Upper lobe of right lung (tissue), 1 donor: ENCODE results near the gene VTCN1. TPM values are rescaled to one million over a fixed set of nuclear protein-coding genes. Genes with fewer than 3 reads are reported as not detected.

Experiments used
- ATAC-seq: fragments of 200-7000 bp; cut with Tn5 transposase; one replicate; pipeline ENCODE4 v1.9.1; 2020; ENCODE audit warnings: mild to moderate bottlenecking, moderate library complexity
- DNase-seq: peaks from one replicate; pipeline ENCODE4 v3.0.0-alpha.2; 2020
- H3K27ac ChIP-seq: fragments of 200-600 bp; one replicate; pipeline ENCODE4 v1.8.0; 2022
- H3K27me3 ChIP-seq: fragments of 200-600 bp; one replicate; pipeline ENCODE4 v1.8.0; 2022; ENCODE audit warnings: mild to moderate bottlenecking
- H3K36me3 ChIP-seq: fragments of 200-600 bp; one replicate; pipeline ENCODE4 v1.8.0; 2022
- H3K4me1 ChIP-seq: fragments of 200-600 bp; one replicate; pipeline ENCODE4 v1.8.0; 2022
- H3K4me3 ChIP-seq: fragments of 200-600 bp; one replicate; pipeline ENCODE4 v1.8.0; 2022; ENCODE audit warnings: mild to moderate bottlenecking
- H3K9me3 ChIP-seq: fragments of 200-600 bp; one replicate; pipeline ENCODE4 v1.8.0; 2022
- intact Hi-C: fragments of 100-400 bp; cut with DNase I; formaldehyde crosslinking; loops from one replicate; pipeline ENCODE4 v1.11.0; 2022
- total RNA-seq: library from RNA; stranded (reverse); fragmentation: NEBNext Ultra II Directional; extraction: Animal tissue kit (Norgen Biotek cat#: 25700); gene quantifications from one replicate; pipeline ENCODE4 v1.2.1, GENCODE V29; 2021
- TF ChIP-seq, protein P1 (sequence below): fragments of 200-600 bp; IDR thresholded peaks from one replicate; pipeline ENCODE4 v1.8.0; 2022; ENCODE audit warnings: antibody characterized with exemption
- donor health status: DM: no; HTN: yes; CAD: no; lungs with severe emphysema.

The VTCN1 gene
- total RNA-seq, 1 donor from 2014 or later: not detected

DNA sequence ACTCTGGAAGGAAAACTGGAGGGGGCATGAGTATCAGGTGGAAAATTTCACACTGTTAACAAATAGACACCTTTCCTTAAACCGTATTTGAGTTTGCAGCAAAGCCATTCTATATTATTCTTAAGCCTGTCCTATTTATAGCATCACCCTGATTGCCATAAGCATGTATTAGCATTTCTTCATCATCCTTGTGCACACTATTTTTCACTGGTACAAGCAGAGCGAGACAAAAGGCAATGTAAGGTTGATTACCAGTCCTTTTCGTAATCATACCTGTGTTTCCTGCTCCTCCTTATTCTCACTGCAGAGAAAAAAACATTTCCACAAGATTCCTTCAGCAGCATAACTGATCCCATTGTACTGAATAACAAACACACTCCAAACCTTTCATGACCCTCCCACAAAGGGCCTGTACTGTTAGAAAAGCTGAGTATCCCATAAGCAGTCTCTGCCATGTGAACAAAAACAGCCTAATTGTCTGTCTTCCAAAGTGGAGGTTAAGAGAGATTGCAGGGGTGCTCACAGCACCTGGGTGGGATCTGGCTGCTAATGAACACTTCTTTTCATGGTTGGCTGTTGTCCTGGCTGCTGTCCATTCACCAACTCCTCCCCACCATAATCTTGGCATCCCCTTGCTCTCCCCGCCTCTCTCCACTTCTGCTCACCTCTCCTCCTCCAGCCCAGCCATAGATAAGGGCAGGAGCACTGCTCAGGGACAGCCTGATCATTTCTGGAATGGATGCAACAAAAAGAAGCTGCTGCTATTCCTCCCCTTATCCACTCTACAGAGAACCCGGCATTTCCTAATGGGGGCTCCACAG, 30.4 kb downstream of the VTCN1 start:
- ATAC-seq: no peak
- Histone ChIP-seq H3K4me3 (no peak overlapping the region), H3K27me3 (no peaks in the 10 kb centered on the region), H3K9me3 (no peaks in the 10 kb centered on the region), H3K36me3 (no peaks in the 10 kb centered on the region), H3K27ac (no peak overlapping the region), H3K4me1 (no peaks in the 10 kb centered on the region)
- intact Hi-C loops: no loop called here
- no peak for DNase-seq
- TF ChIP-seq, protein P1, sequence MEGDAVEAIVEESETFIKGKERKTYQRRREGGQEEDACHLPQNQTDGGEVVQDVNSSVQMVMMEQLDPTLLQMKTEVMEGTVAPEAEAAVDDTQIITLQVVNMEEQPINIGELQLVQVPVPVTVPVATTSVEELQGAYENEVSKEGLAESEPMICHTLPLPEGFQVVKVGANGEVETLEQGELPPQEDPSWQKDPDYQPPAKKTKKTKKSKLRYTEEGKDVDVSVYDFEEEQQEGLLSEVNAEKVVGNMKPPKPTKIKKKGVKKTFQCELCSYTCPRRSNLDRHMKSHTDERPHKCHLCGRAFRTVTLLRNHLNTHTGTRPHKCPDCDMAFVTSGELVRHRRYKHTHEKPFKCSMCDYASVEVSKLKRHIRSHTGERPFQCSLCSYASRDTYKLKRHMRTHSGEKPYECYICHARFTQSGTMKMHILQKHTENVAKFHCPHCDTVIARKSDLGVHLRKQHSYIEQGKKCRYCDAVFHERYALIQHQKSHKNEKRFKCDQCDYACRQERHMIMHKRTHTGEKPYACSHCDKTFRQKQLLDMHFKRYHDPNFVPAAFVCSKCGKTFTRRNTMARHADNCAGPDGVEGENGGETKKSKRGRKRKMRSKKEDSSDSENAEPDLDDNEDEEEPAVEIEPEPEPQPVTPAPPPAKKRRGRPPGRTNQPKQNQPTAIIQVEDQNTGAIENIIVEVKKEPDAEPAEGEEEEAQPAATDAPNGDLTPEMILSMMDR: no peak

DNA sequence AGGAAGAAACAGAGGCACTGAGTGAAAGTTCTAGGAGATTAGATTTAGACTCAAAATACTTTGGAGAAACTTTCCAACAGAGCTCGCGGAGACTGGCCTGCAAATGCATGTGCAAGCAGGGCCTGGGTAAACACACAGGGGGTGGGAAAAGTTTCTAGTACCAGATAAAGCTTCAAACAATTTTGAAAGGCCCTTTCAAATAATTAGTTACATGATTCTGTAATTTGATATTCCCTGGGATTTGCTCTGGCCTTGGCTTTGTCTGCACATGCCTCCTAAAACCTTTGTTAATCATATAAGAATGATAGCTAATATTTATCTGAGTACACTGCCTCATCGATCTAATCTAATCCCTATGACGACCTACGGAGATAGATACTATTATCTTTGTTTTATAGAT, 31.3 kb downstream of the VTCN1 start:
- no peak for ATAC-seq
- TF ChIP-seq, protein P1: no peak
- Histone ChIP-seq H3K27me3 (no peaks in the 10 kb centered on the region), H3K9me3 (no peaks in the 10 kb centered on the region), H3K4me1 (no peaks in the 10 kb centered on the region), H3K4me3 (no peak overlapping the region), H3K36me3 (no peaks in the 10 kb centered on the region), H3K27ac (no peak overlapping the region)
- intact Hi-C loops: no loop called here
- DNase-seq: no peak

DNA sequence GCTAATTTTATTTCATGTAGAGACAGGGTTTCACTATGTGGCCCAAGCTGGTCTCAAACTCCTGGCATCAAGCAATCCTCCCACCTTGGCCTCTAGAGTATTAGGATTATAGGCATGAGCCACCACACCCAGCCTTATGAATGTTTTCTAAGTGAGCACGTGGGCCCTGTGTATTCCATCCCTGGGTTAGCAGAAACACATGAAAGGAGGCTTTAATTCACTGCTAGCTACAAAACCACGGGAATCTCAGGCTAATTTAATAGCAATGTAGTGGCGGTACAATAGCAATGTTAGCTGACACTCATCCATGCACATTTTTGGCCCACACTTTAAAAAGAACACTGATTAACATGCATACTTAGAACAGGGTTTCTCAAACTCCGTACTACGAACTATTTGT, 32.0 kb downstream of the VTCN1 start:
- TF ChIP-seq, protein P1: no peak
- no peaks in the 10 kb centered on the region for H3K4me1 ChIP-seq
- no peak overlapping the region for H3K4me3 ChIP-seq
- ATAC-seq (no peak), DNase-seq (no peak)
- no peak overlapping the region for H3K27ac ChIP-seq
- H3K36me3 ChIP-seq: no peaks in the 10 kb centered on the region
- H3K27me3 ChIP-seq: no peaks in the 10 kb centered on the region
- intact Hi-C loops: no loop called here
- no peaks in the 10 kb centered on the region for H3K9me3 ChIP-seq

DNA sequence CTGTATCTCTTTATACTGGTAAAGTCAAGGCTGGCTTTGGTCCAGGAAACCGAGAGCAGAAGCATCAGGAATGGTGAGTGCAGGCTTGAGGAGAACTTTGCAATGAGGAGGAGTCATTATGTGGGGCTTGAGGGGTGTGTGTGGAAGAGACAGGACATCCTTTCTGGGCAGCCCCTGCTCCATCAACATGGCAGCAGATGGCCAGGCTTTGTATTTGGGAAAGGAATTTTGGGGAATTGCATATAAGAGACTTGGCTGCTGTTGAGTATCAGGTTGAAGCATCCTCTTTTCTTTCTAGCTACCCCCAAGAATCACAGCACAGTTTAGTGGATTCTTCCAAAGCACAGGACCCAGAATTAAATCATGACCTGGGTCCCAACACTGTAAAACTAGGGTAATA, 33.4 kb downstream of the VTCN1 start:
- no peak for ATAC-seq
- TF ChIP-seq, protein P1: no peak

DNA sequence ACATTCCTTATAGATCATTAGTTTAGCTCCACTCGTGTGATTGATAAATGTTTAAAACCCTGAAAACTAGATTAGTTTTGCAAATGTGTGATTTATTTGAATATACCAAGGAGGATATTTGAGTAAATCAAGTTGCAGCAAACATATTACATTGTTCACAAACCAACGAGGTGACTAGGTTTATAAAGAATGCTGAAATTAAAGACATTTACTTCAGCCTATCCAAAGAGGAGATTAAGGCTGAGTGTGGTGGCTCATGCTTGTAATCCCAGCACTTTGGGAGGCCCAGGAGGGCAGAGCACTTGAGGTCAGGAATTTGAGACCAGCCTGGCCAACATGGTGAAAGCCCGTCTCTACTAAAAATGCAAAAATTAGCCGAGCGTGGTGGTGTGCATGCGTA, 34.1 kb downstream of the VTCN1 start:
- DNase-seq (no peak), ATAC-seq (no peak)
- Histone ChIP-seq H3K4me3 (no peak overlapping the region), H3K36me3 (no peaks in the 10 kb centered on the region), H3K27me3 (no peaks in the 10 kb centered on the region), H3K4me1 (no peaks in the 10 kb centered on the region), H3K9me3 (no peaks in the 10 kb centered on the region), H3K27ac (no peak overlapping the region)
- TF ChIP-seq, protein P1: no peak
- intact Hi-C loops: no loop called here

More for the DNA sequence above, 33.4 kb downstream of the VTCN1 start:
- Histone ChIP-seq H3K4me1 (no peaks in the 10 kb centered on the region), H3K9me3 (no peaks in the 10 kb centered on the region), H3K36me3 (no peaks in the 10 kb centered on the region), H3K27me3 (no peaks in the 10 kb centered on the region), H3K27ac (no peak overlapping the region), H3K4me3 (no peak overlapping the region)
- no peak for DNase-seq
- intact Hi-C loops: no loop called here

DNA sequence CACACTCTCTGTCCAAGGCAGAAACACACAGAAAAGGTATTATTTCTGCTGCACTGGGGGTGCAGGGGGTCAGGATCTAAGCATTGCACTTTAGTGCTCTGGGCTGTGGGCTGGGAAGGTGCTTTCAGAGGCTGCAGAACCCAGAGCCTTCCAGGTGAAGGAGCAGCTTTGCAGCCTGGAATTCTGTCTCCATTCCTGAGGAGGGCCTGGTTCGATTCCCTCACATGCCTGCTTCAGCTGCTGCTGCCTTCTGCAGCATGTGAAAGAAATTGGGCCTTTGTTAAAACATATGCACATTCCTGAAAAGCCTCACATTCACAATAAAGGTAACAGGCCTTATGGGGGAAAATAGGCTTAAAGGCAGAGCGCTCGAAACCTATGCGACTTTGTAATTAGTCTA, 35.9 kb downstream of the VTCN1 start:
- TF ChIP-seq, protein P1: no peak
- H3K9me3 ChIP-seq: no peaks in the 10 kb centered on the region
- no peak overlapping the region for H3K4me3 ChIP-seq
- H3K4me1 ChIP-seq: no peaks in the 10 kb centered on the region
- intact Hi-C loops: no loop called here
- no peak overlapping the region for H3K27ac ChIP-seq
- no peaks in the 10 kb centered on the region for H3K36me3 ChIP-seq
- H3K27me3 ChIP-seq: no peaks in the 10 kb centered on the region
- DNase-seq: no peak
- no peak for ATAC-seq
